GM13977 (cell line): Measurements from ENCODE around the gene NOD2.

ENCODE experiments used
- DNase-seq: peaks from one replicate; pipeline ENCODE4 v3.0.0; 2012; ENCODE audit warnings: low spot score
- in situ Hi-C: fragments of 300-500 bp; cut with MboI; formaldehyde crosslinking; loops from one replicate; pipeline ENCODE4 v1.12.0; 2022; ENCODE audit warnings: low sequenced_read_pairs, low pct_unique_long_range_greater_than_20kb, mixed read lengths, inconsistent platforms; ENCODE audit not compliant: unreplicated experiment
- TF ChIP-seq, protein P1 (sequence below): IDR thresholded peaks from 2 replicates; pipeline ENCODE4 v1.5.1; 2012; ENCODE audit warnings: mild to moderate bottlenecking, control low read depth; ENCODE audit not compliant: insufficient read depth; ENCODE audit errors: extremely low read depth, missing control alignments

The NOD2 gene

DNA sequence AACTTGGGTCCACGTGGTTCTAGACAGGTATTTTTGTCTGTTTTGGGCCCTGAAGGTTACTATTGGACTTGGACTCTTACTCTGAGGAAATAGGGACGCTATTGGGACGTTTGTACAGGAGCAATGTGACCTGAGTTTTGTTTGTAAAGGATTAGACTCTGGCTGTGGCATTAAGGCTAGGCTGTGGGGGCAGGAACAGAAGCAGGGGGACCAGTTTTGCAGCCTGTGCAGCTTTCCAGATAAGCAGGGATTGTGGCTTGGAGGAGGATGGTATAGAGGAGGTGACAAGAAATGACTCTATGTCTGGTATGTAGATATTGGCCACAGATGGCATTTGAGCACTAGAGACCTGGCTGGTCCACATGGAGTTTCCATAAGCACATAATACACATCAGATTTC, 12.8 kb downstream of the NOD2 start:
- in situ Hi-C loops = no loop called here
- TF ChIP-seq, protein P1, sequence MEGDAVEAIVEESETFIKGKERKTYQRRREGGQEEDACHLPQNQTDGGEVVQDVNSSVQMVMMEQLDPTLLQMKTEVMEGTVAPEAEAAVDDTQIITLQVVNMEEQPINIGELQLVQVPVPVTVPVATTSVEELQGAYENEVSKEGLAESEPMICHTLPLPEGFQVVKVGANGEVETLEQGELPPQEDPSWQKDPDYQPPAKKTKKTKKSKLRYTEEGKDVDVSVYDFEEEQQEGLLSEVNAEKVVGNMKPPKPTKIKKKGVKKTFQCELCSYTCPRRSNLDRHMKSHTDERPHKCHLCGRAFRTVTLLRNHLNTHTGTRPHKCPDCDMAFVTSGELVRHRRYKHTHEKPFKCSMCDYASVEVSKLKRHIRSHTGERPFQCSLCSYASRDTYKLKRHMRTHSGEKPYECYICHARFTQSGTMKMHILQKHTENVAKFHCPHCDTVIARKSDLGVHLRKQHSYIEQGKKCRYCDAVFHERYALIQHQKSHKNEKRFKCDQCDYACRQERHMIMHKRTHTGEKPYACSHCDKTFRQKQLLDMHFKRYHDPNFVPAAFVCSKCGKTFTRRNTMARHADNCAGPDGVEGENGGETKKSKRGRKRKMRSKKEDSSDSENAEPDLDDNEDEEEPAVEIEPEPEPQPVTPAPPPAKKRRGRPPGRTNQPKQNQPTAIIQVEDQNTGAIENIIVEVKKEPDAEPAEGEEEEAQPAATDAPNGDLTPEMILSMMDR = no peak
- no peak for DNase-seq

DNA sequence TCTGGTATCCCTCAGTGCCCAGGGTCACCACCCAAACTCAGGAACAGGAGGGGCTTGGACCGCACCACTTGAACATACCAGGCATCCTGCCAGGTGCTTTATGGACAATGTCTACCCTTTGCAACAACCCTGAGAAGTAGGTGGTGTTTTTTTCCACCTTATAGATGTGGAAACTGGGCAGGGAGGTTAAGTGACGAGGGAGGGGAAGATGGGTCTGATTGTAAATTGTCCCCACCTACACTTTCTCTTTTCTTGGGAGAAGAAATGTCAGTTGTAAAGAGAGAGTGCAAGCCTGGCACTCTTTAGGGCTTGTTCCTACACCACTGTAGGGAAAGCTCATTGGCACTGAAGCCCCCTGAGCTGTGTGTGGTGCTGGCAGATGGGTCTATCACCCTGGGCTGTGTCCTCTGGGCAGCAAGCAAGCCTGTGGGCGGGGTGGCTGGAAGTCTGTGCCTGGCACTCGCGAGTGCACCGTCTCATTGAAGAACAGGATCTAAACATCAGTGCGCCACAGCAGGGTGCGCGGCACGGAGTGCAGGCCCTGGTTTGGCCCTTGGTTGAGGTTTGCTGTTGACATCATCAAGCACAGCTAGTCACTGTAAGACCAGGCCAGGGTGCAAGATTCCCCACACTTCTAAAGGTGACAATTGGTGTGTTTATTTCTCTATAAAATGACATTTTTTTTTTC, 15.1 kb downstream of the NOD2 start:
- in situ Hi-C loops = no loop called here

DNA sequence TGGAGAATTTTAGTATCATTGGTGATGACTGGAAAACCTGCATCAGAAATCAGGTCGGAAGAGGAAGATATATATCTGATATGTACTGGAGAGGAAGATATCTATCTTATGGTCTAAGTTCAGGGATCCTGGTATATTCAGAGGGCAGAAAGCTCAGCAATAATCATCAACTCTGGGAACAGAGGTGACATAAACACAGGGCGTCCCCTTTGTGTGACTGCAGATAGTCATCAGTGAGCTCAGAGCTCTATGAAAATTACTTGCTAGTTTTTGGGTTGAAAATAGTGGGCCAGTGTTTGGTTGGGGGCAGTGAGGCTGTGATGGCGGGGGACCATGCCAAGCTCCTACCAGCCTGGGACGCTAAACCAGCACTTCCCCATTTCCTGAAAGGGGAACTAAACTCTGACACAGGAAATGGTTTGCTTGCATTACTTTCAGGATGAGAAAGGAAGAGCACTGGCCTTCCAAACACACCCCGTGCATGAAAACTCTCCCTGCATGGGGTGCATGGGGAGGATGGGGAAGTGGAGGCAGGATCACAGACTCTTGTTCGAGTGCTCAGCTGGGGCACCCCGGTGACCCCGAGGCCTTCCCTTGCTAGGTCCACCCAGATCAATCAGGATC, 15.8 kb downstream of the NOD2 start:
- TF ChIP-seq, protein P1 = no peak
- DNase-seq = no peak
- in situ Hi-C loops = no loop called here

More for the DNA sequence above, 15.1 kb downstream of the NOD2 start:
- no peak for DNase-seq
- TF ChIP-seq, protein P1 = no peak

DNA sequence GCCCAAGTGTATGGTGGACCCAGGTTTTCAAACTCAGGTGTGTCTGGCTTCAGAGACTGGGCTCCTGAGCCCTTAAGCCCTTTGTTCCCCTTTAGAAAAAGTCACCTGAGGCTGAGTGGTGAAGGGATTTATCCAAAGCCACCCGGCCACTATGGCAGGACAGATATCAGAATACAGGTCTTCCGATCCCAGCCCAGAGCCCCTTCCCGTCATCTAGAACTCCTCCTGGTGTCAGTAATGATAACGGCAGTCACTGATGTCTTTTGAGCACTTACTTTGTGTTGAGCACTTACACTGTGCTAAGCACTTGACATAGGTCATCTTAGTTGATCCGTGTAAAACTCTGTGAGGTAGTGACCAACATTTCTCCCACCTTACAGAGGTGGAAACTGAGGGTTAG, 16.6 kb downstream of the NOD2 start:
- no peak for DNase-seq
- TF ChIP-seq, protein P1 = no peak
- in situ Hi-C loops = no loop called here

DNA sequence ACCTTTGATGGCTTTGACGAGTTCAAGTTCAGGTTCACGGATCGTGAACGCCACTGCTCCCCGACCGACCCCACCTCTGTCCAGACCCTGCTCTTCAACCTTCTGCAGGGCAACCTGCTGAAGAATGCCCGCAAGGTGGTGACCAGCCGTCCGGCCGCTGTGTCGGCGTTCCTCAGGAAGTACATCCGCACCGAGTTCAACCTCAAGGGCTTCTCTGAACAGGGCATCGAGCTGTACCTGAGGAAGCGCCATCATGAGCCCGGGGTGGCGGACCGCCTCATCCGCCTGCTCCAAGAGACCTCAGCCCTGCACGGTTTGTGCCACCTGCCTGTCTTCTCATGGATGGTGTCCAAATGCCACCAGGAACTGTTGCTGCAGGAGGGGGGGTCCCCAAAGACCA, 17.6 kb downstream of the NOD2 start:
- in situ Hi-C loops = no loop called here
- TF ChIP-seq, protein P1 = no peak
- DNase-seq = no peak

DNA sequence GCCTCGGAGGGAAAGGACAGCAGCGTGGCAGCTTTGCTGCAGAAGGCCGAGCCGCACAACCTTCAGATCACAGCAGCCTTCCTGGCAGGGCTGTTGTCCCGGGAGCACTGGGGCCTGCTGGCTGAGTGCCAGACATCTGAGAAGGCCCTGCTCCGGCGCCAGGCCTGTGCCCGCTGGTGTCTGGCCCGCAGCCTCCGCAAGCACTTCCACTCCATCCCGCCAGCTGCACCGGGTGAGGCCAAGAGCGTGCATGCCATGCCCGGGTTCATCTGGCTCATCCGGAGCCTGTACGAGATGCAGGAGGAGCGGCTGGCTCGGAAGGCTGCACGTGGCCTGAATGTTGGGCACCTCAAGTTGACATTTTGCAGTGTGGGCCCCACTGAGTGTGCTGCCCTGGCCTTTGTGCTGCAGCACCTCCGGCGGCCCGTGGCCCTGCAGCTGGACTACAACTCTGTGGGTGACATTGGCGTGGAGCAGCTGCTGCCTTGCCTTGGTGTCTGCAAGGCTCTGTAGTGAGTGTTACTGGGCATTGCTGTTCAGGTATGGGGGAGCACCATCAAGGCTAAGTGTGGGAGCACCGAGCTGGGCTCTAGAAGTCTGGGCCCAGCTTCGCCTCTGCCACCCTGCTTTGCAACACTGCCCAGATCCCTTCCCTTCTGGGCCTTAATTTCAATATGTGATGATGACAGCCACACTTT, 18.6 kb downstream of the NOD2 start:
- DNase-seq = no peak
- TF ChIP-seq, protein P1 = no peak
- in situ Hi-C loops = no loop called here
